Mesenchymal stem cell (in vitro differentiated cells and primary cell): ENCODE measurements around the gene LAMC3. TPM values are rescaled to one million over a fixed set of nuclear protein-coding genes. Genes with fewer than 3 reads are reported as not detected.

Experiments used
- DNase-seq: peaks from one replicate; pipeline ENCODE4 v3.0.0-alpha.2; 2013
- H2AFZ ChIP-seq: one replicate; pipeline ENCODE4 v1.6.1; 2013; ENCODE audit warnings: low read depth, mild to moderate bottlenecking, control low read depth, inconsistent platforms, low read length, moderate library complexity
- H2AK5ac ChIP-seq: 2 replicates; pipeline ENCODE4 v1.6.1; 2013; ENCODE audit warnings: low read length, moderate library complexity, mild to moderate bottlenecking, inconsistent platforms; ENCODE audit not compliant: severe bottlenecking
- H2BK120ac ChIP-seq: one replicate; pipeline ENCODE4 v1.6.1; 2013; ENCODE audit warnings: low read depth, mild to moderate bottlenecking, inconsistent platforms, low read length, moderate library complexity
- H2BK12ac ChIP-seq, 2 experiments: one replicate each; pipeline ENCODE4 v1.6.1; 2013; ENCODE audit warnings: inconsistent platforms in 2 of 2, low read length in 2 of 2, mild to moderate bottlenecking in 2 of 2, moderate library complexity in 2 of 2, control low read depth in 1 of 2
- H2BK15ac ChIP-seq: one replicate; pipeline ENCODE4 v1.6.1; 2013; ENCODE audit warnings: mild to moderate bottlenecking, low read depth, inconsistent platforms; ENCODE audit not compliant: poor library complexity, severe bottlenecking
- H2BK5ac ChIP-seq: 2 replicates; pipeline ENCODE4 v1.6.1; 2013; ENCODE audit warnings: low read depth, mild to moderate bottlenecking, low read length, control low read depth, inconsistent platforms; ENCODE audit not compliant: poor library complexity, severe bottlenecking
- H3K14ac ChIP-seq, 2 experiments: one replicate each; pipeline ENCODE4 v1.6.1; 2013; ENCODE audit warnings: inconsistent platforms in 2 of 2, low read length in 2 of 2, control low read depth in 1 of 2, mild to moderate bottlenecking in 1 of 2, moderate library complexity in 1 of 2
- H3K18ac ChIP-seq, 2 experiments: one replicate each; pipeline ENCODE4 v1.6.1; 2013; ENCODE audit warnings: inconsistent platforms in 2 of 2, low read length in 2 of 2, control low read depth in 1 of 2, low read depth in 1 of 2, mild to moderate bottlenecking in 1 of 2
- H3K23ac ChIP-seq, 2 experiments: one replicate each; pipeline ENCODE4 v1.6.1; 2013; ENCODE audit warnings: inconsistent platforms in 2 of 2, low read length in 2 of 2, mild to moderate bottlenecking in 2 of 2, moderate library complexity in 2 of 2, control low read depth in 1 of 2
- H3K27ac ChIP-seq: 2 replicates; pipeline ENCODE4 v1.5.1; 2013; ENCODE audit warnings: mild to moderate bottlenecking, moderate library complexity, low read length, control low read depth, inconsistent platforms; ENCODE audit not compliant: poor library complexity, severe bottlenecking
- H3K27me3 ChIP-seq, 2 experiments: 2 replicates each; pipeline versions ENCODE4 v1.6.1 to v1.7.0; 2013; ENCODE audit warnings: low read length in 2 of 2, mild to moderate bottlenecking in 2 of 2, moderate library complexity in 2 of 2, control low read depth in 1 of 2, inconsistent platforms in 1 of 2; ENCODE audit not compliant: control insufficient read depth in 1 of 2, insufficient read depth in 1 of 2
- H3K36me3 ChIP-seq, 2 experiments: 2 replicates each; pipeline versions ENCODE4 v1.6.1 to v1.7.0; 2013; ENCODE audit warnings: low read length in 2 of 2, control low read depth in 1 of 2, inconsistent platforms in 1 of 2, low read depth in 1 of 2, mild to moderate bottlenecking in 1 of 2; ENCODE audit not compliant: insufficient read depth in 2 of 2, control insufficient read depth in 1 of 2
- H3K4ac ChIP-seq, 2 experiments: one replicate each; pipeline ENCODE4 v1.6.1; 2013; ENCODE audit warnings: inconsistent platforms in 2 of 2, low read length in 2 of 2, mild to moderate bottlenecking in 2 of 2, moderate library complexity in 2 of 2, control low read depth in 1 of 2, low read depth in 1 of 2
- H3K4me1 ChIP-seq: 2 replicates; pipeline ENCODE4 v1.6.1; 2013; ENCODE audit warnings: low read depth, low read length, control low read depth; ENCODE audit not compliant: control insufficient read depth, insufficient read depth
- H3K4me2 ChIP-seq: 2 replicates; pipeline ENCODE4 v1.6.1; 2013; ENCODE audit warnings: low read length, mild to moderate bottlenecking, inconsistent platforms; ENCODE audit not compliant: poor library complexity, severe bottlenecking
- H3K4me3 ChIP-seq, 2 experiments: 2 replicates each; pipeline versions ENCODE4 v1.5.1 to v1.7.0; 2013; ENCODE audit warnings: low read length in 2 of 2, mild to moderate bottlenecking in 2 of 2, control low read depth in 1 of 2, low read depth in 1 of 2; ENCODE audit not compliant: insufficient read depth in 1 of 2
- H3K79me1 ChIP-seq: replicated peaks from 2 replicates; pipeline ENCODE4 v1.6.1; 2013; ENCODE audit warnings: mild to moderate bottlenecking, control low read depth, low read length, inconsistent platforms; ENCODE audit not compliant: poor library complexity, severe bottlenecking
- H3K9ac ChIP-seq: 2 replicates; pipeline ENCODE4 v1.7.0; 2013; ENCODE audit warnings: mild to moderate bottlenecking, low read length, moderate library complexity
- H3K9me3 ChIP-seq: 2 replicates; pipeline ENCODE4 v1.7.0; 2013; ENCODE audit warnings: mild to moderate bottlenecking, low read length; ENCODE audit not compliant: control insufficient read depth
- H4K8ac ChIP-seq: one replicate; pipeline ENCODE4 v1.6.1; 2013; ENCODE audit warnings: inconsistent platforms, mild to moderate bottlenecking, low read length, moderate library complexity
- H4K91ac ChIP-seq: one replicate; pipeline ENCODE4 v1.6.1; 2013; ENCODE audit warnings: mild to moderate bottlenecking, low read length, inconsistent platforms
- WGBS: methylation state at CpG from one replicate; pipeline ENCODE4 v1.1.7; 2013; ENCODE audit warnings: mixed read lengths; 5-methylcytosine and 5-hydroxymethylcytosine counted together
- small RNA-seq: library from polyadenylated mRNA; stranded (forward); fragments of <200 nt; extraction: miRNeasy Mini kit (QIAGEN cat#:217004); gene quantifications from one replicate; pipeline ENCODE3, GENCODE V24; 2013; ENCODE audit warnings: low read depth

Gene LAMC3

DNA sequence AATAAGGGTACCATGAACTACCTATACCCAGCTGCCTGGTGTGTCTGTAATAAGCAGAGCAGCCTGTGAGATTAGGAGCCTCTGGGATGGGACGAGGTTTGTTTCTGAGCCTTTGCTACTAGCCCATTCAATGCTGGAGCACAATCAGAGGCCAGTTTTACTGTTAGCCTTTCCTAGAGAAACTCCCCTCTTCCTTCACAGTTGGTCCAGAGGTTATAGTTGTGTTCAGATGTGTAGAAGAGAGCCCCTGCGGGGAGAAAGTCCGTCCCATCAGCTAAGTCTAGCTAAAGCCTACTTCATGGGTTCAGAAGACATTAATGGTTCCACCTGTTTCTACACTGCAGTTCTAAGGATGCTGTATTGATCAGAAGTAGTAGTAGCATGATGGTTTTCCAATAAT is 133.2 kb downstream of the LAMC3 start:
- no peak for DNase-seq
- peaks cover 28 to 90% of the 10 kb centered on the region in 2 experiments for H3K36me3 ChIP-seq
- H2AFZ ChIP-seq = no peak overlapping the region
- no peak overlapping the region for H3K4me2 ChIP-seq
- 90% methylated on average over 3 of the region's 3 CpGs for WGBS
- no peaks in the 10 kb centered on the region for H3K9me3 ChIP-seq
- no peak overlapping the region for H4K8ac ChIP-seq
- no peak overlapping the region for H4K91ac ChIP-seq
- peaks cover 16% of the 10 kb centered on the region for H3K79me1 ChIP-seq
- no peak overlapping the region for H3K4me3 ChIP-seq
- H2AK5ac ChIP-seq = no peak overlapping the region
- no peak overlapping the region for H3K14ac ChIP-seq
- H2BK120ac ChIP-seq = no peak overlapping the region
- no peak overlapping the region for H3K23ac ChIP-seq
- no peak overlapping the region for H3K9ac ChIP-seq
- H3K4me1 ChIP-seq = peaks cover 3% of the 10 kb centered on the region
- no peak overlapping the region for H2BK15ac ChIP-seq
- no peak overlapping the region for H3K4ac ChIP-seq
- H2BK5ac ChIP-seq = no peak overlapping the region
- H2BK12ac ChIP-seq = no peak overlapping the region
- no peak overlapping the region for H3K18ac ChIP-seq
- H3K27ac ChIP-seq = no peak overlapping the region
- H3K27me3 ChIP-seq = no peaks in the 10 kb centered on the region

Small RNAs within 50 kb of the gene (small RNA-seq; reads per million reads assigned to genes)
- gene RF00322 (not detected), gene RNU6-881P (not detected)
